Activated naive CD8-positive, alpha-beta T cell (primary cell): ENCODE measurements around the gene SDCBP2.
A peak's percentile ranks its signal among the peaks of the same experiment; 100 is the strongest.

Source experiments
- H3K27ac Mint-ChIP-seq: one replicate; pipeline ENCODE4 v1.8.0; 2021; ENCODE audit warnings: mixed read lengths
- H3K27me3 Mint-ChIP-seq: one replicate; pipeline ENCODE4 v1.8.0; 2021; ENCODE audit warnings: mixed read lengths
- H3K36me3 Mint-ChIP-seq: one replicate; pipeline ENCODE4 v1.8.0; 2021; ENCODE audit warnings: mixed read lengths
- H3K4me1 Mint-ChIP-seq: one replicate; pipeline ENCODE4 v1.8.0; 2021; ENCODE audit warnings: low read depth, mixed read lengths
- H3K4me3 Mint-ChIP-seq: one replicate; pipeline ENCODE4 v1.8.0; 2021; ENCODE audit warnings: mild to moderate bottlenecking, mixed read lengths
- H3K9me3 Mint-ChIP-seq: one replicate; pipeline ENCODE4 v1.8.0; 2021; ENCODE audit warnings: low read depth, mixed read lengths

The SDCBP2 gene, protein sequence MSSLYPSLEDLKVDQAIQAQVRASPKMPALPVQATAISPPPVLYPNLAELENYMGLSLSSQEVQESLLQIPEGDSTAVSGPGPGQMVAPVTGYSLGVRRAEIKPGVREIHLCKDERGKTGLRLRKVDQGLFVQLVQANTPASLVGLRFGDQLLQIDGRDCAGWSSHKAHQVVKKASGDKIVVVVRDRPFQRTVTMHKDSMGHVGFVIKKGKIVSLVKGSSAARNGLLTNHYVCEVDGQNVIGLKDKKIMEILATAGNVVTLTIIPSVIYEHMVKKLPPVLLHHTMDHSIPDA

DNA sequence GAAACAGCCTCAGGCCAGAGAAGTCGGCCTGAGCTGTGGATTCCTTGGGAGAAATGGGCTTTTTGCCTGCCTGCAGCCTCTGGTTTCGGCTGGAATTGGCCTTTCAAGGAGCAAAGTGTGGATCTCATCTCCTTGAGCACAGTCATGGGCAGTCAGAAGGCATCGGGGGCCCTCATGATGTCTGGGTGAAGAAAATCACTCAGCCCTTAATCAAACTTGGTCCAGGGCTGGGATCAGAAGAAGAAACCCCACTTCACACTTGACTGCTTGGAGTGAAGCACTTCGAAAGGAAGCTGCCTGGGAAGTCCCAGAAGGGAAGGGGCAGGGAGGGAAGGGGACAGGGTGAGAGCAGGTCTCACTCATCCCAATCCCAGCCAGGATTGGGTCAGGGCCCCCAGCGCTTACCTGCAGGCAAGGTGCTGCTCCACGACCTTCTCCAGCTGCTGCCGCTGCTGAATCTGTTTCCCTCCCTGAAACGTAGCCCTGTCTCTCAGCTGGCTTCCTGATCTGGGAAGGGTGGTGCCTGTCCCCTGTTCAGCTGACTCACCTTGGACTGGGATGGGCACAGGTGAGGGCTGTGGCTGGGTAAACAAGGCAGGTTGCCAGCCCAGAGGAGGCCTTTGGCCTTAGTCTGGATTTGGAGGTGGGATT is at the start of gene SDCBP2:
SDCBP2 (minus strand) TSS at position 460 of the 651 bp plus-strand sequence. CDS start 8,723 bp downstream, outside the sequence.
- Mint-ChIP-seq H3K27me3 (no peaks in the 10 kb centered on the region), H3K36me3 (peaks cover 4% of the 10 kb centered on the region)

DNA sequence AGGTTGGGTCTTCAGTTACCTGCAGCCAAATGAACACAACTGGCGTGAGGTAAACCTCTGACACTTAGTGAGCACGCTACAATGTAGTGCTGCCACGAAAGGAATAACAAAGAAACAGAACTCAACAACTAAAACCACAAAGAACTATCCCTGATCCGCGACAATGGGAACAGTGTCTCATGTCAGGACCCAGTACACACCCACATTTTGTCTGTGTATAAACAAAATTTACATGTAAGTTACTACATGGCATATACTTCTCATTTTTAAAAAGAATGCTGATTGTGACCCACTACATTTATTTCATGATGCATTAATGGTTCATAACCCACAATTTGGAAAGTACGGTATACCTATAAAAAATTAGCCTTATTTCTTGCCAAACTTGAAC is 49.8 kb upstream of the SDCBP2 start:
- peaks cover 5% of the 10 kb centered on the region for H3K36me3 Mint-ChIP-seq
- no peaks in the 10 kb centered on the region for H3K27me3 Mint-ChIP-seq
- H3K4me1 Mint-ChIP-seq = peaks cover 93% of the 10 kb centered on the region
- peak overlapping the region; percentile 54 for H3K4me3 Mint-ChIP-seq
- H3K27ac Mint-ChIP-seq = peak overlapping the region; percentile 86
- no peaks in the 10 kb centered on the region for H3K9me3 Mint-ChIP-seq

More for the DNA sequence above, at the start of gene SDCBP2:
- Mint-ChIP-seq H3K4me3 (peak within 1 kb of the TSS; percentile 38), H3K4me1 (peaks cover 44% of the 10 kb centered on the region), H3K9me3 (no peaks in the 10 kb centered on the region), H3K27ac (peak within 1 kb of the TSS; percentile 89)

DNA sequence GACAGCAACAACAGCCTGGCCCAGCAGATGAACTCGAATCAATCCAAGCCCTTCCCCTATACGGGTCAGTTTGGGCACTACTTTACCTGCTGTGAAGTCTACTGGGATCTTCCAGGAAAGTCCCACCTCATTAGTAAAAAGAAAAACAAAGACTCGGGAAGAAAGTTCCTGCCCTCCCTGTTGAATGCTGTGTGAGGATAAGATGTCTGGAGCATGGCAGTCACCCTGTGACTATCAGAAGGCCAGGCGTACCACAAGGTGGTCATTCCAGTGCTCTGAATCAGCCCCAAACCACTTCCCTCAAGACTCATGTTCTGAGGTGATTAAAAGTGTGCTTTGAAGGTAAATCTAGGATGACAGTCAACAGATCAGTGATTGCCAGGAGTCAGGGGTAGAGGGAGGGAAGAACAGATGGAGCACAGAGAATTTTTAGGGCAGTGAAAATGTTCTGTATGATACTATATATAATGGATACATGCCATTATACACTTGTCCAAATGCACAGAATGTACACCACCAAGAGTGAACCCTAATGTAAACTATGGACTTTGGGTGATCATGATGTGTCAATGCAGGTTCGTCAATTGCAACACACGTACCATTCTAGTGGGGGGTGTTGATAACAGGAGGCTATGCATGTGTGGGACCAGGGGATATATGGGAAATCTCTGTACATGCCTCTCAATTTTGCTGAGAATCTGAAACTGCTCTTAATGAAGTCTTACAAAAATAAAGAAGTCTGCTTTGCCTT is 49.2 kb upstream of the SDCBP2 start:
- peaks cover 94% of the 10 kb centered on the region for H3K4me1 Mint-ChIP-seq
- H3K4me3 Mint-ChIP-seq = peak overlapping the region; percentile 54
- no peaks in the 10 kb centered on the region for H3K9me3 Mint-ChIP-seq
- H3K27me3 Mint-ChIP-seq = no peaks in the 10 kb centered on the region
- H3K36me3 Mint-ChIP-seq = peaks cover 7% of the 10 kb centered on the region
- peak overlapping the region; percentile 86 for H3K27ac Mint-ChIP-seq

DNA sequence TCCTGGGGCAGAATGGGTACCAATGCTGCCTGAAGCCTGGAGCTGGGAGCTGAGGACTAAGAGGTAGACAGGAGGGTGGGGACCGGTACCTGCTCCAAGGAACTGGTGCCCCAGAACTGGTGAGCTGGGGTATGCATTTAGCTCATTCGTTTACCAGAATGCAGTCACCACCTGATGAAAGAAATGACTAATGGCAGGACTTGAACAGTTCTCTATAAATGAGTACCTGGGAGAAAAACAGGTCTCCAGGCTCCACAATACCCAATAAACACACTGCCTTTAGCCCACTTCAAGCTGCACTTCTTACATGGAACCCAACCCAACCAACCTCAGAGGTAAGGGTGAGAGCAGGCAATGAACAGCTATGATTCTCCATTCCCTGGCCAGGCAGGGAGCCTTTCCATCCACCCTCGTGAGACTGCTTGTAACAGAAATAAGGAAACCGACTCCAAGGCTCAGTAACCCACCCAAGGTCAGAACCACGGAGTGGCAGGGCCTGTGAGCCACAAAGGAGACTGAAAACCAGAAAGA is 48.5 kb upstream of the SDCBP2 start:
- peaks cover 7% of the 10 kb centered on the region for H3K36me3 Mint-ChIP-seq

DNA sequence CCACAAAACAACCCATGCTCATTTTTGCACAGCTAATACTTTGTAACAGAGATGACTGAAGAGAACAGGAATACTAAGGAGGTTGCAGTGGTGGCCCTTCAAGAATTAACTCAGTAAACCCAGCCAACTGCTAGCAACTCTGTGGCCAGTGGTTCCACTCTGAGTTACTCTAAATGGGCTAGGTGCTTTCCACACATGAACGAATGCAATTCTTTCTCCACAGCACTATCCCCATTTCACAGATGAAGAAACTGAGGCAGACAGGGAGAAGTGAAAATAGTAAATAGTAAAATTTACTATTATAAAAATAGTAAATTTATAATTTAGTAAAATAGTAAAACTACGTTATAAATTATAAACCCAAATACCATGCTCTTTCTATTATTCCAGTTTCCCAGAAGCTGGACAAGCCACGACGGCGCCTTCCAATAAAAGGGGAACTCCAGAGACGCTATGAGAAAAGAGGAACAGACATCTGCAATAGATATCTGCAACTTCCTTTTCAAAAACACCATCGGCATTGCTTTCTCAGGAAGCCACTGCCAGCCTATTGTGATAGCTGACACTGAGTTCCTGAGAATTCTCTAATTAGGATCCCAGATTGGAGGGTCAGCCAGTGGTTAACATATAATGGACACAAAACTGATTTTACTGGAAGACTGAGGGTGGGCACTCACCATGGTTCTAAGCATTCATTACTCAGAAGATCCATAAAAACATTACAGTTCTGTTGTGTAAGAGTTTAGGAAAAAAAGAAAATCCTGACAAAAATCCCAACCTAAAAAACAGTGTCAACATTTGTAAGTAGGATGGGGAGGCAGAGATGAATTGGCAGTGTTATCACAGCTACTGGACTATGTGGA is 47.7 kb upstream of the SDCBP2 start:
- Mint-ChIP-seq H3K27ac (peak overlapping the region; percentile 86), H3K27me3 (no peaks in the 10 kb centered on the region), H3K4me1 (peaks cover 91% of the 10 kb centered on the region), H3K9me3 (no peaks in the 10 kb centered on the region), H3K4me3 (peak overlapping the region; percentile 38), H3K36me3 (peaks cover 7% of the 10 kb centered on the region)

More for the DNA sequence above, 48.5 kb upstream of the SDCBP2 start:
- Mint-ChIP-seq H3K27ac (peak overlapping the region; percentile 86), H3K27me3 (no peaks in the 10 kb centered on the region), H3K4me1 (peaks cover 91% of the 10 kb centered on the region), H3K4me3 (peak overlapping the region; percentile 54), H3K9me3 (no peaks in the 10 kb centered on the region)

DNA sequence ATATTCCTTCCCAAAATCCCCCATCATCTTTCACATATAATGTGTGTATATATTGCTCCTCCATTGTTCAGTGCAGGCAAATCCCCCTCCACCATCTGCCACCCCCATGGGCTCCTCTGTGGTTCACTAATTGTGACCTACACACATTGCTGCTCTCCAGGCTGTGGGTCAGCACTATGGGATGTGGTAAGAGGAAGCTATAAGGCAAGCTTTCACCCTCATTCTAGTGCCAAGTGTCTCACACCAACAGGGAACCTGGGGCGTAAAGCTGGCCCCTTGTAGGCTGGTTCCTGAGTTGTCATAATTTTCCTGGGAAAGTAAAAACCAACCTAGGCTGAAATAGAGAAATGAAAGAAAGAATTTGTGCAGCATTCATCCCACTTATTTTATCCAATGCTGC is 47.1 kb upstream of the SDCBP2 start:
- H3K27me3 Mint-ChIP-seq = no peaks in the 10 kb centered on the region
- H3K27ac Mint-ChIP-seq = peak overlapping the region; percentile 37
- peak overlapping the region; percentile 30 for H3K4me3 Mint-ChIP-seq
- no peaks in the 10 kb centered on the region for H3K9me3 Mint-ChIP-seq
- H3K36me3 Mint-ChIP-seq = peaks cover 7% of the 10 kb centered on the region
- peaks cover 88% of the 10 kb centered on the region for H3K4me1 Mint-ChIP-seq

DNA sequence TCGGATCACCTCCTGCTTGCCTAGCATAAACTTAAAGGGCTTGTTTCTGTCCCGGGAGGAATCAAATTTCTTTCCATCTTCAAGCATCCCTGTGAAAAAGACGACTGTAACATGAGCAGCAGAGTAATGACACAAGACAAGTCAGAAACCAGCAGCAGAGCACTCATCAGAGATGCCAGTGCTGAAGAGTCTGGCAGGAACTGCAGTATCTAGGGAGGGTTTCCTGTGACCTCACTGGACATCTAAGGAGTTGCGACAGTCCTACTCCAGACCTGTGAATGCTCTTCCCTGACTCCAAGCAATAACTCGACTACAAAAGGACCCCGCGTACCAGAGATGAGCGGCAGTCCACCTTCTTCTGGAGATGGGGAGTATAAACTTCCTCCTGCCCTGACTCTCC is 46.6 kb upstream of the SDCBP2 start:
- Mint-ChIP-seq H3K27ac (peak overlapping the region; percentile 50), H3K27me3 (no peaks in the 10 kb centered on the region), H3K9me3 (no peaks in the 10 kb centered on the region), H3K4me1 (peaks cover 83% of the 10 kb centered on the region), H3K4me3 (no peak overlapping the region), H3K36me3 (peaks cover 7% of the 10 kb centered on the region)

DNA sequence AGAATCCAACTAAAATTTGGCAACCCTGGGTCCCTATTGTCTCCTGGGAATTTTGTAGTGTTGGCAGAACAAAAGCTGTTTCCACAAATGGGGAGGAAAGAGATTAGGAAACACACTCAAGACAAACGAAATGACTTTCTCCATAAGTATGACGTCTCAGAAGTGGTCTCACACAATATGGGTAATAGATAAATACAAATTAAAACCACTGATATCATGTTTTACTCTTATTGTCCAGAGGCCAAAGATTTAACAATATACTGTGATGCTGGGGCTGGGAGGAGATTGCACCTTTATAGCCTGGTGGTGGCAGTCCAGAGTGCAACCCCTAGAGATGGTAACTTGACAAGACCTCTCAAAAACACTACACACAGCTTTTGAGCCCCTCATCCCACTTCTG is 45.3 kb upstream of the SDCBP2 start:
- Mint-ChIP-seq H3K36me3 (peaks cover 7% of the 10 kb centered on the region), H3K4me3 (no peak overlapping the region), H3K9me3 (no peaks in the 10 kb centered on the region), H3K27me3 (no peaks in the 10 kb centered on the region), H3K27ac (peak overlapping the region; percentile 17), H3K4me1 (peaks cover 72% of the 10 kb centered on the region)

DNA sequence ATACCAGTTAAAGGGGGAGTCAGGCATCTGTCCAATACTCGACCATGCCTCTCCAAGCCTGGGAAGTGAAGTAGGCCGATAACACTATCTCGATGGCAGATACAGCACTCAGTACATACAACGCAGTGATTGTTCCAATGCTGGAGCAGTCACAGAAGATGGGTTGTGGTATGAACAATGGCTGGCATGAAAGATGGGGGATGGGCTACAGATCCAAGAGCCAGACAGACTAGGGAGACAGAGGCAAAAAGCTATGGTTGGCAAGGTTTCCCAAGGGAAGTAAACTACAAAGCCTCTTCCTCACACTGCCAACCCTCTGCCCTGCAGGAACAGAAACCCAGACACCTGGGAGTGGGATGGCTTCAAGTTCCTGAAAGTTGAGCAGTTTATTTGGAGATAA is 44.7 kb upstream of the SDCBP2 start:
- H3K4me1 Mint-ChIP-seq = peaks cover 66% of the 10 kb centered on the region
- peaks cover 7% of the 10 kb centered on the region for H3K36me3 Mint-ChIP-seq

DNA sequence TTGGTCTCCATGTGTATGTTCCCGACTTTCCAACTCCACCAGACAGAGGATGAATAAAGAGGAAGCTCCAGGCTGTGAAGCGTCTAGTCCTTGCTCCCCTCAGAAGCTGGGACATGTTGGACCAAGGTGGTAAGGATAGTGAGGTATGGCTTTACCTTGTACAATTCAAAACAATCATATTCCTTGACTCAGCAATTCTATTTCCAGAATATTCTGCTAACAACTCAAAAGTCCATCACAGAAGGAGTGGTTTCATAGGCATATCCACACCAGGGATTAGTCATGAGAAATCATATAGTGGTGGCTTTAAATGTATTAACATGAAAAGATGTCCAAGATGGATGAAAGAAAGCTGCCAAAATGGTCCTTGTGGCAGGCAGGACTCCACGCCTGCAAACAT is 44.1 kb upstream of the SDCBP2 start:
- Mint-ChIP-seq H3K9me3 (no peaks in the 10 kb centered on the region), H3K36me3 (peaks cover 11% of the 10 kb centered on the region), H3K27ac (peak overlapping the region; percentile 70), H3K27me3 (no peaks in the 10 kb centered on the region), H3K4me3 (no peak overlapping the region), H3K4me1 (peaks cover 60% of the 10 kb centered on the region)

More for the DNA sequence above, 44.7 kb upstream of the SDCBP2 start:
- no peak overlapping the region for H3K4me3 Mint-ChIP-seq
- H3K27ac Mint-ChIP-seq = peak overlapping the region; percentile 38
- H3K27me3 Mint-ChIP-seq = no peaks in the 10 kb centered on the region
- no peaks in the 10 kb centered on the region for H3K9me3 Mint-ChIP-seq

DNA sequence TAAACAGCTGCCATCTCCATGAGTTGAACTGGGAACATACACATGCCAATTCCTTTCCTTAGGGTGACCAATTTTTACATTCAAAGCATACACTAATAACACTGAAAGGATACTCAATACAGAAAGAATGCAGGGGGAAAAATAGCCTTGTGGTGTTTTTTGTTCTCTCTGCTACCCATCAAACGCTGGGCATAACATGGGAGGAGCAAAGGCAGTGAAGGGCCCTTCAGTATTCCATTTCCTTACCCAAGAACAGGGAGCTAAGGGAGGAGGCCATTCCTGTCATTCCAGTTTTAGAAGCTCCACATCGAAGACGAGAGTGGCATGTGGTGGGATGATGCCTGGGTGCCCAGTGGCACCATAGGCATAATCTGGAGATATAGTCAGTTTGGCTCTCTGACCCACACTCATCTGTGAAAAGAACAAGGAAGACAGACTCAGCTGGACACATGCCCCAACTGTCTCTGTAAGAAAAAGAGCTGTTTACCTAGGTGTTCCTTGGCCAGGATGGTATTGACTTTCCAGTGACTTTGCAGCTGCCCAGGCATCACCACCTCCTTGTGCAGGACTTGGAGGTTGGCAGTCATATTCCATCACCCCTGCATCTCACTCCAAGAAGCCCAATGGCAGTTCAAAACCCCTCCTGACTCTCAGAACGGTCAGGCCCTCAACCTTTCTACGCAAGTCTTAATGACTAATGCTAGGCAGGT is 43.0 kb upstream of the SDCBP2 start:
- peak overlapping the region; percentile 54 for H3K27ac Mint-ChIP-seq
- H3K4me3 Mint-ChIP-seq = no peak overlapping the region
- H3K36me3 Mint-ChIP-seq = peaks cover 16% of the 10 kb centered on the region
- no peaks in the 10 kb centered on the region for H3K27me3 Mint-ChIP-seq
- H3K4me1 Mint-ChIP-seq = peaks cover 52% of the 10 kb centered on the region
- H3K9me3 Mint-ChIP-seq = no peaks in the 10 kb centered on the region

DNA sequence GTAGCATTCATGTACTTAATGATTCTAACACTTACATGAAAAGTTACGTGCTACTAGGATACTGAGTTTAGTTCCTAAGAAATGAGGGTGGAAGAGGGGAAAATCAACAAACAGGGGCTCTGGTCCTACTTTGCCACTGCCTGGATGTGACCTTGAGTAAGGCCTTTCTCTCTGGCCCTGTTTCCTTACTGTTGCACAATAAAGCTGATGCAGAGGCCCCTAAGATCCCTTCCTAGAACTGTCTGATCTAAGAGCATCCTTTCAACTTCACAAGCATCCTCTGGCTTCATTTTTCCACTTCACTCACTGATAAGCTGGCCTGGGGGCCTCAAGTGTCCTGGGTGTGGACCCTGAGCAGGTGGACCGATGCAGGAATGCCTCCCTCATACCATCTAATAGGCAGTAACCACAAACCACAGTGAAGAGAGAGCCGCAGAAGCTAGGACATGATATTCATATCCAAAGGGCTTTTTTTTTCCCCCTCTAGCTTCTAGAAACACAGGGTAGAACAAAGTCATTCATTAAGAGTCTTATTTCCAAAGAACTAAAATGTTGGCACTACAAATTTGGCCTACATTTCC is 42.4 kb upstream of the SDCBP2 start:
- peak overlapping the region; percentile 68 for H3K27ac Mint-ChIP-seq
- H3K4me3 Mint-ChIP-seq = no peak overlapping the region
- peaks cover 15% of the 10 kb centered on the region for H3K36me3 Mint-ChIP-seq
- peaks cover 46% of the 10 kb centered on the region for H3K4me1 Mint-ChIP-seq
- no peaks in the 10 kb centered on the region for H3K9me3 Mint-ChIP-seq
- H3K27me3 Mint-ChIP-seq = no peaks in the 10 kb centered on the region

DNA sequence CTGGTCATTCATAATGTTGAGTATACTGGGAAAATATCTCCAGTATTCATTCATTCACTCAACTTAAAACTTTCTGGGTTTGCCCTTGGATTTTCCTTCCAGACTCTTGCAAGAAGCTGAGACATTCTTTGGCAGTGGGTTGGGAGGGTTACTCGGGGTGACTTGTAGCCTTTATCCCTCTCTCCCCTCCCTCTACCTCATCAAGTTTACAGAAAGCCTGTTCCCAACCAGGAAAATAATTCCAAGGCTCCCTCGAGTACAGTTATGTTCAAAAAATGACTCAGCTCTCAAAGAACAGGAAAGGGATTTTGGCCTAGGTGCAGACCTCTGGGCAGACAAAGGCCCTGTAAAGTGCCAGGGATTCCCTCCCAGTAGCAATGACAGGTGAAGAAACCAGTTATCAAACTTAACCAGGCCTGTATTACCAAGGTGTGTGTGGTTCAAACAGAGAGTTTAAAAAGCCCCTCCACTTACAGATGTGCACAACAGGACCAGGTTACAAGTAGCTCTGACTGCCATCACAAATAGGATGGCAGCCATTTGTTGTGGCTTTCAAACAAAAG is 41.7 kb upstream of the SDCBP2 start:
- Mint-ChIP-seq H3K4me3 (no peak overlapping the region), H3K4me1 (peaks cover 40% of the 10 kb centered on the region), H3K27me3 (no peaks in the 10 kb centered on the region), H3K36me3 (peaks cover 15% of the 10 kb centered on the region), H3K9me3 (no peaks in the 10 kb centered on the region), H3K27ac (peak overlapping the region; percentile 70)
